Measurements from ENCODE around the gene OR52R1.
"Not testable (repeated sequence)": the region's sequence is repeated elsewhere in the genome, so short reads cannot be mapped to it uniquely, and the experiment has no call there.

The OR52R1 gene

GRCh38 chr11:4804280-4804679, at the start of gene OR52R1:
Gene OR52R1 (minus strand): TSS chr11:4804380. CDS start chr11:4804380, 0 bp downstream.
- DNase-seq, result no peak

DNA sequence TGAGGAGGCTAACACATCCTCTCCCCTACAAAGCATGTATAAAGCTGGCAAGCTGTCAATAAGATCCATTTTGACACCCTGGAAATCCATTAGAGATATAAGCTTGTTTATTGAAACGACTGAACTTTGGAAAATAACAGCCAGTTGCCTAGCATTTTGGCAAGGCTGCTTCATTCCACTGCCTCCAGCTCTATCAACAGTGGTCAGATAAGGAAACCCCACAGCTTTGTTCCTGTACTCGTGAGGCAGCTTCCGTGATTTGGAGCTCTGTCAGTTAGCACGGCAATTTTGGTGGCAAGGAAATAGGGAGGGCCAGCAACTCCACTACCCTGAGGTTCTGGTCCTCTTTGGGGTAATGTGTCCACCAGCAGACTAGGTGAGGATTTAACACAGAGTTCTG, 46.9 kb upstream of the OR52R1 start:
- DNase-seq, result no peak

DNA sequence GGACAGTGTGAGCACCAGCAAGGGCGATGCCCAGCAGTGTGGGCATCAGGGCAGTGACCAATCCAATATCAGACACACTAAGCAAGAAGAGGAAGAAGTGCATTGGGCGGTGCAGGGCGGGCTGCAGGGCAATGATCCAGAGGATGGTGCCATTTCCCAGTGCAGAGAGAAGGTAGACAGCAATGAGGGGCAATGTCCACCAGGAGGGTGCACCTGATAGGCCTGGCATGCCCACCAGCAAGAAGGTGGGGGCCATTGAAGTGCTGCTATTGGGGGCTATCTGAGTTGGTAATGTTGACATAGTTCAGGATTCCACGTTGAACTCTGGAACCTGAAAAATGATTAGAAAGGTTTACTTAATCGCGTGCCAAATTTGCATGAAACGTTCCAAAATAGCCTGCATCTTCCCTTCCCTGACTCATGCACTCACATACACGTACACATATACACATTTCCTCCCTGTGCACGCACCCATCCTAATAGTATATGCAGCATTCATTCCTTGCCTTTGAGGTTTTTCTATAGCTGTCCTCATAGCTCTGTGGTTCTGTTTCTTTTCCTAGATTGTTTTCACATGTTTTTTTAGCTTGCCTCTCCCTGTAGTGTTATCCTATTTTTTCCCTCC, 44.8 kb upstream of the OR52R1 start, which contains the start of gene OR51S1:
OR51S1 (minus strand) TSS at position 301 of the 625 bp plus-strand sequence; CDS start at position 301, 0 bp downstream.
- DNase-seq, result no peak

GRCh38 chr11:4839851-4840549, 35.8 kb upstream of the OR52R1 start:
- no peak for DNase-seq

DNA sequence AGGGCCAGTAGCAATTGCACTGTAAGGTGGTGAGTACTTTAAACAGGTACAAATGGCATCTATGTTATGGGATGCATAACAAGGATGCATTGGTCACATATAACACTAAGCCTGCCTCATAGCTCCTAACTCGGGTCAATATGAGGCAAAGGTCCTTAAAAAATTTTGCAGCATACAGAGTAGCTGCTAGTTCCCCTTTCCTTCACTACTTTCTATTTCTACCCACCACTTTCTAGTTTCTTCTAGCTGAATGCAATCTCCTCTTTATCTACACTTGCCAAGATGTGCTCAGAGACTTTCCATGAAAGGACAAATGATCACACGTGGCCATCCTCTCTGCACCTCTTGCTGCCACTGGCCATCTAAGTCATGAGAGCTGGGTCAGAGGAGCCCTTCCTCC, 26.7 kb upstream of the OR52R1 start:
- DNase-seq, result no peak

DNA sequence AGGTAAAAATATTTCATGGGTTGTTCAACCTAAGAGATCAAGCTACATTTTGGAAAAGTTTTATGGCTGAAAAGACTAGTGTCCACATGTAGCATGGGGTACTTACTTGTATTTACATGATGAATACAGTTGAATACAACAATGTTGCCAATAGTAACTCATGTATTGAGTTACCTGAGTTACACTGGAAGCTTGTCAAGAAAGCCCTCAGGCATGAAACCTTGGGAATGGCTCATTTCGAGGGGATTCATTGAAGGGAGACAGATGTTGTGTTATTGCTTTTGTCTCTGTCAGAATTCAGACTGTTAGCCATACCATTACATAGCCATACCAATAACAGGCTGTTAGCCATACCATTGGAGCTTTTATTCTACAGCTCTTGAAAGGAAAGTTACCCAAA, 26.2 kb upstream of the OR52R1 start:
- no peak for DNase-seq

- DNase-seq, result no peak
These were observed 22.2 kb upstream of the OR52R1 start for GRCh38 chr11:4826425-4826824.

DNA sequence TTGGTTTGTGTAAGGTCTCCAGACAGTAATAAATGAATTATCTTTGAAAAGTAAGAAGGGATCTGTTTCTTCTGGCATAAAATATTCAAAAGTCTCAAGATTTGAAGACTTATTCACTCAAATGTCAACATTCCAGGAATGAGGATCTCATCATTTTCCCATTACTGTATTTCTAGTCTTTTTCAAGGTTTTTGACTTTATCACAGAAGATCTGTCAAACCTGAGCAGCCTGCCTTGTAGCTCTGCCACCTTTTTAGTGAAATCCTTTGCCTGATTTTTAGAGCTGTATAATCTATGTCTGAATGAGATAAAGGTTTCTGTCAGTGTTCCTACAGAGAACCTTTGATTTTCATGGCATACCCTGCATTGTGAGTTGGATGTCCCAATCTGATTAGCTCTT, 21.0 kb upstream of the OR52R1 start:
- DNase-seq, result no peak

DNA sequence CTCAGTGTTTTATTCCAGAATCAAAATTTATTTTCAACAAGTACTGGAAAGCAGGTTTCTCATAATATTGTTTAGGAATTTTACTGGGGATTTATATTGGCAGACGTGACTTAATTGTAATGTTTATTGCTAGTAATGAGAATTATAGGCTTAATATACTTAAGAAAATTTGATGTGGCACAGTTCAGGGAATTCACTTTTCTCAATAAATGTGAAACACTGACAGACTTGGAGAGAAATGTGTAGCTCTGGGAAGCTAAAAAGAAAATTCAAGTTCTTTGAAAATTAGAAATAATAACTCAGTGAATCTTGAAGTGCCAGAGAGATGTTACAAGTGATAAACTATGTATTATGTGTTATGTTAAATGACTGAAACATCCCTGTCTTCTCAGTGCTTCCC, 16.8 kb upstream of the OR52R1 start, which contains the start of gene OR51F2:
OR51F2 (plus strand) TSS at position 301 of the 400 bp plus-strand sequence. CDS start 101 bp downstream, outside the sequence.
- DNase-seq, result no peak

DNA sequence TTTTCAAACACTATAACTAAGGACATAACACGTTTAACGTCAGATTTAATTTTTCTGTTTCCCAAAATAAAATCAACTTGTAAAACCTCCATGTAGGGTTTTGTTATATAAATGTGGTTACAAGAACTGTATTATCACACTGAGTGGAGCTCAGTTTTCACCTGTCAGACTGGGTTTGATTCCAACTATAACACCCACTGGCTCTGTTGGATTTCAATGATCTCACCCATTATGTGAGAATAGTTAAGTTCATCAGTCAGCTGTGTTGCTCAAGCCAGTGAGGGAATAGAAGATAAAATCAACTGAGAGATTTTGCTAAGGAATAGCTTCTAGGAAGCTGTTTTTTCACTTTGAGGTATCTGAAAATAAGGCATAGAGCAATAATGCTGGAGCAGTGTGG, 5.1 kb upstream of the OR52R1 start:
- DNase-seq, result no peak

DNA sequence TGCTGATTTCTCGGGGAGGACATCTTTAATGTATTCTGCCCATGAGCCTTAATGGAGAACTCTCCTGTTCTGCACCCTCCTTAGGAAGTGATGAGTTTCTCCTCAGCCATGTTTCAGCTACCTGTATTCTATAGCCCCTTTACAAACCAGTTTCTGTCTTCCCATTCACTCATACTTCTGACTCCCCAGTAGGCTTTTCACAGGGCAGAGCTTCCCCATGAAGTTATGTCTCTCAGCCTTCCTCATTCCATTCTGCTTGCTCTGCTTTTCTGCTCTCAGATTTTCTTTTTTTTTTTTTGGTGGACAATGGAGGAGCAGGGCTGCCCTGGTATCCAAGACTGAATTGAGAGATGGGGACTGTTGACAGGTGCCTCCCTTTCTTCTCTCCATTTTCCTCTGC, 4.3 kb upstream of the OR52R1 start:
- DNase-seq, result no peak

GRCh38 chr11:4801316-4801715, 2.9 kb downstream of the OR52R1 start:
- DNase-seq, result not testable (repeated sequence)

DNA sequence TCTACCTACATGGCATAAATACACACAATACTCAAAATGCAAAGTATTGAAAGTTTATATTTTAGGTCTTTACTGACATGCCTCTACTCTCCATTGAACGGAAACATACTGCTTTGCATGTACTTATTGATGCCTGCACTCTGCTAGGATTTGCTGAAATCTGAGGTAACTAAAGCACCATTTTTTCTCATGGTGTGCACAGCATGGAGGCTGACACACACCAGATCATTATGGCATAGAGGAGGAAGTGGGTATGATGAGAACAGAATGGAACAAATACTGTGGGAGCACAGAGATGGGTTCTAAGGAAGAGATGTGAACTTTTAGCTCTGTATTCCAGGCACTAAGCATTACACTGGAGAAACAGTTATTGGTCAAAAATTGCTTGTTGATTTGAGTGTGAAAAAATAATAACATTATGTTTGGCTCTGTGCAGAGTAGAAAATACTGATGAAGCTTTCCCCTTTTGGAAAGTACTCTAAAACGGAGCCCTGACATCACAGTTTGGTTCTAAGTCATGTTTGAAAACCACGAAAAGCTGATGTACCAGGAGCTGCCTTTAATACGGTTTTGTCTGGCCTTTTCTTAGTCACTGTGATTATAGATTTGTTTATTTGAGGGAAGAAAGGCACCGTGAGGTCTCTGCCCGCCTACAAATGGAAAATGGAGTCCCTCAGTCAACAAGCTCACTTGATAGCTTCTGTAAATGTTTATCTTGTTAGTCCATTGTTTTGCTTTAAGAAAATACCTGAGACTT, 5.6 kb downstream of the OR52R1 start:
- no peak for DNase-seq

DNA sequence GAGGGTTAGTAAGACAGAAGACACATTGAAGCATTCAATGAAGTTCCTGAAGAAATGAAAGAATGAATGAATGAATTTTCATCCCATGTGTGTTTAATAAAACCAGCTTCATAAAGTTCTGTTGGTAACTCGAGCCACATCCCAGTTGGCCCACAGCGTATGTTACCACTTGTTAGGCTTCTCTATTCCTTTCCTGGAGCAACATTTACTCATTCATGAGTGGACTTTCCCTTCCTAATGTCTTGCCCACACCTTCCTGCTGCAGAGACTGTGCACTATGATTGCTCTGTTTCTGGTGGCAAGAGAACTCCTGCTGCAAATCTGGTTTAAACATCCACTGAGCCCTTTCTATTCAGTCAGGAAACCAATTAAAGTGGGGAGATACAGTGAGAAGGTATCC, 7.0 kb downstream of the OR52R1 start:
- DNase-seq, result no peak

- no peak for DNase-seq
These were observed 21.7 kb downstream of the OR52R1 start for GRCh38 chr11:4782454-4782853.

- no peak for DNase-seq
These were observed 34.3 kb downstream of the OR52R1 start, which contains the start of gene OR51F1 for GRCh38 chr11:4769838-4770237. Gene OR51F1 (minus strand): TSS chr11:4769938. CDS start chr11:4769938, 0 bp downstream.

DNA sequence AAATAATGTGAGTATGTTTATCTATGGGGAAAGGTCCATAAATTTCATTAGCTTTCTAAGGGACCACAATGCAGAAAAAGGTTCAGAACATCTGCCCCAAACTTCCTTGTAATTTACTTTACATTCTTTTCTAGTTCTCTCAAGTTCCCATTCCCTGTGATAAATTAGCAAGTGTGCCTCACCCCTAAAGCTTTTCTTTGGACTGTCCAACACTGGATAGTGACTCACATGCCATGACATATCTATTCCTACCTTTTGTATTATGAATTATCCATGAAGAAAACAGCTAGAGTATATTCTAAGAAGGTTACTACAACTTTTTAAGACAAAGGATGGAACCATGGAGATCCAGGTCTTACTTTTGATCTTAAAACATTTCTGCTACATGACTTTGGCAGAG, 36.1 kb downstream of the OR52R1 start:
- no peak for DNase-seq

GRCh38 chr11:4766420-4767043, 37.6 kb downstream of the OR52R1 start:
- DNase-seq, result no peak

- no peak for DNase-seq
These were observed 41.1 kb downstream of the OR52R1 start for GRCh38 chr11:4763096-4763495.
